DMS 273 (cell line): ENCODE measurements around the gene ENC1.

Experiments
- DNase-seq: peaks from one replicate; lab custom pipeline; 2025; ENCODE audit not compliant: unreplicated experiment; lab: John Stamatoyannopoulos, UW

ENC1 gene

DNA sequence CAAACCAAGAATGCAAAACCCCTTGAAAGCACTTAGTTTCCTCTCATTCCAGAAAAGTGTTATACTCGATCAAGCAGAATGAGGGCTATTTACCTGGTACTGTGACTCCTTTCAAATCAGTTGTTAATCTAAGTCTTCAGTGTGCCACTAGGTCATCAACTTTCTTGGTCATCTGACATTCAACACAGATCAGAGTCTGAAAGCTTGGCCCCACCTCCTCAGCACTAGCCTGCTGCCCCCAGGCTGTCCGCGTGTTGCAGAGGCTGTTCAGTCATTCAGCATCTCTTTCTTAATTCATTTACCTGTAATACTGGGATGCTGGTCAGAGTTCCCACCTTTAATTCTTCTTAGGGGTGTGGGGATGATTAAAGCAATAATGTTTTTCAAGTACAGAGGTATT is 28.5 kb downstream of the ENC1 start:
- no peak for DNase-seq

DNA sequence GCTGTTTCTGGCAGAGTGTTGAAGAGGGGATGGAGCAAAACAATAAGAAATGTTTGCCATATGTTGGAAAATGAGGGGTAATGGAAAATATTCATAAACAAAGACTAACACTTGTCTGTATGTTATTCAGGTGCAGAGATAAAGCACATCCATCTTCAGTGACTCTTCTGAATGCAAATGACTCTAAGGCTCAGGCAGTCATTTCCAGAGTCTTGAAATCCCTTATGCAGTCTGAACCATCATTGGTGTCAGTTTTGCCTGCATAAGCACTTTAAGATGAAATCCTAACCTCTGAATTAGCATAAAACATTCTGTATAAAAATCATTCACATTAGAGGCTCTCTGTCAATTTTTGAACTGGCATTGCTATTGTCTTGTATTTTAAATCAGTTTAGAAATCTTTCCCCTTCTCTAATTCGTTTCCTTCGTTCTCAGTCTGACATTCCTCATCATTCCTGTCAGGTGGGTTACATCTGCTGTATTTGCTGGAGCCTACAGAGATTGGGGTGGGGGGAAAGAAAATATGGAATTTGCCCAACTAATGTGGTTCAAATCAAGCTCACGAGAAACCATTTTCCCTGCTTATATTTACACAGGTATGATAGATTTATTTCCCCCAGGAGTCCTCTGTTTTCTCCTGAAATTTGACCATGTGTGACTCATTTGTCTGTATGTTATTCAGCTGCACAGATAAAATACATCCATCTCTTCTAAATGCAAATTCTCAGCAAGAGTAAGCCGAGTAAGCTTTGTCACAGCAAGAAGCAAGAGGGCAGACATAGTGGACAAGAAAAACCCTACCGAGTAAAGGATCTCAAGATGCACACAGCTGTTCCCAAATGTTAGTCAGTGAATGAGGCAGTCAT is 31.6 kb downstream of the ENC1 start:
- no peak for DNase-seq

DNA sequence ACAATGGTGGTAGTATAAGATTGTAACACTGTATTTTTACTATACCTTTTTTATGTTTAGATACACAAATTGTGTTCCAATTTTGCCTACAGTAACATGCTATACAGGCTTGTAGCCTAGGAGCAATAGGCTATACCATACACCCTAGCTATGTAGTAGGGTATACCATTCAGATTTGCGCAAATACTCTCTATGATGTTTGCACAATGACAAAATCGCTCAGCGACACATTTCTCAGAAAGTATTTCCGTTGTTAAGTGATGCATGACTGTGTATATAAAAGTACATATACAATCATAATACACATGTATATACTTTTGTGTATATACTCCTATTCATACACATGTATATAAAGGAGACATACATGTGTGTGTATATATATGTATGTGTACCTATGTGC is 34.8 kb downstream of the ENC1 start:
- no peak for DNase-seq

DNA sequence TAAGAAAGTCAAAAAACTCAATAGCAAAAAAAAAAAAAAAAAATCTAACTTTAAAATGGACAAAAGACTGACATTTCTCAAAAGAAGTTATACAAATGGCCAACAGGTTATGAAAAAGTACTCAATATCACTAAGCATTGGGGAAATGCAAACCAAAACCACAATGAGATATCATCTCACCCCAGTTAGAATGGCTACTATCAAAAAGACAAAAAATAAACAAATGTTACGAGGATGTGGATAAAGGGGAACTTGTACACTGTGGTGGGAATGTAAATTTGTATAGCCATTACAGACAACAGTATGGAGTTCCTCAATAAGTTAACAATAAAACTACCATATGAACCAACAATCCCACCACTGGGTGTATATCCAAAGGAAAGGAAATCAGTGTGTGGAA is 37.2 kb downstream of the ENC1 start:
- no peak for DNase-seq

DNA sequence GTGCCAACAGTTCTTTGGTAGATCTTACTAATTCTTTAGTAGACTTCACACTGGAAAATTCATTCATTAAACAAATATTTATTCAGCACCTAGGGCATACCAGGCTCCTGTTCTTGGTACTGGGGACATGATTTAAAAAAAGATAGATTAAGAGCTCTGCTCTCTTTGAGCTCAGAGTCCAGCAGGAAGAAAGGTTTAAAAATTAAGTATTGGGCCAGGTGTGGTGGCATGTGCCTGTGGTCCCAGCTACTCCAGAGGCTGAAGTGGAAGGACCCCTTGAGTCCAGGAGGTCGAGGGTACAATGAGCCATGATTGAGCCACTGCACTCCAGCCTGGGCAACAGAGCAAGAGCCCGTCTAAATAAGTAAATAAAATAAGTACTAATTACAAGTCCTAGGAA is 41.4 kb downstream of the ENC1 start:
- DNase-seq, result no peak

DNA sequence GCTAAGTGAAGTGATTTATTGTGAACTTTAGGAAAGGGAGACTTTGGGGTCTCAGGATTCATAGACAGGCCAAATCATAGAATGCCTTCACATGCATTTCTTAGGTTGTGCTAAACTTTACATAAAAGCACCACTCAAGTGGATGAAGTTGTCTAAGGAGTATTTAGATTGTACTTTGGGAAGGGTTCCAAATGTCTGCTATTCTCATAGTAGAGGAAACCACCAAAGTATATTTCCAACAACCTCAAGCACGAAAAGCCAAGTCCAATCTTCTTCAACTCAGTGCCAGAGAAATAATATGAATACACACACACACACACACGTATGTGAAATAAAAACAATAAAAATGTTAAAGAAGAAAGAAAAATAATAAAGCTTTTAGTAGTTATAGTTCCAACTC is 41.8 kb downstream of the ENC1 start:
- no peak for DNase-seq

DNA sequence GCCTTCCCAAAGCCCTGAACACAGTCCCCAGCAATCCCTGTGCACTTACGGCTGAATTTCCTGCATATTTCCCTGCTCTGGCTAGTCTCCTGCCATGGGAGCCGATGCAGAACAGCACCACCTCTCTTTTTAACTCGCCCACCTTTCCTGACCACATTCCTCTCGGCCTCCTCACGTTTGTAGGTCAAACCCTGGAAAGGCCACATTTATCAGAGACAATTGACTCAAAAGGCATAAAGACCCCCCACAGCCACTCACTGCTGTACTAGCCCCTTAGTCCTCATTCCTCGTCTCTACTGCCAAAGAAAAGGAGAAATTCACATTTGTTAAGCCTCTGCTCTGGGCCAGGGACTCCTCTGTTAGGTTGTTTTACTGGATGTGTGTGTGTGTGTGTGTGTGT is 43.6 kb downstream of the ENC1 start:
- no peak for DNase-seq

DNA sequence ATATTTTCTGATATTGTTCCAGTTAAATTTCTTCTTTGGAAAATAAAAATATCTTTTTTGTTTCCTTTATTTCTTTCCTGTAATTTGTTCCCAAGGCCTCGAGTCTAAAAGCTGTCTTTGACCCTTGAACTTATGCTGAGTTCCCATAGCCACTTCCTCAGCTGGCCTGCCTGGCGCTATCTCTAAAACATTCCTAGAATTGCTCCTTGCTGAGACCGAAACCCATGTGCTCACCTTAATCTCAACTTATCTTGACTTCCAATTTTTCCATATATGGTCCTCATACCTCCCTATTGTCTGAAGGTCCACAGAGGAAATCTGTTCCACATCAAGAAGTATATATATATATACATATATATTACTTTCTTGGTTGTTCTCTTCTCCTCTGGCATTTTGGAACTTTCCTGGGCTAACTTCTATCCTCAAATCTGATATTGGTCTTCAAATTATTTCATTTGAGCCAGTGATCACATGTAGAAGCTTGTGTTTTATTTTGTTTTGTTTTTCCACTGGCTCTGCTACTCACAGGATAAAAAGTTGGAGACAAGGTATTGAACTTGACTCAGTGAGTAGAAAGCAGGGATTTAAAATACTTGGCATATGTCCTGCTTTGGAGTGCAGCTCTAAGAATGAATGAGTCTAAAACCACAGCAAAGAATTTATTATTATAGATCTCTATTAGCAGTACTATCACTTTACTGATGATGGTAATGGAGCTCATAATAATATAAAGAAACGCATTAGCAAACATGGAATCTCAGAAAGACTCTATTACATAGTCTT is 45.2 kb downstream of the ENC1 start:
- DNase-seq, result no peak

DNA sequence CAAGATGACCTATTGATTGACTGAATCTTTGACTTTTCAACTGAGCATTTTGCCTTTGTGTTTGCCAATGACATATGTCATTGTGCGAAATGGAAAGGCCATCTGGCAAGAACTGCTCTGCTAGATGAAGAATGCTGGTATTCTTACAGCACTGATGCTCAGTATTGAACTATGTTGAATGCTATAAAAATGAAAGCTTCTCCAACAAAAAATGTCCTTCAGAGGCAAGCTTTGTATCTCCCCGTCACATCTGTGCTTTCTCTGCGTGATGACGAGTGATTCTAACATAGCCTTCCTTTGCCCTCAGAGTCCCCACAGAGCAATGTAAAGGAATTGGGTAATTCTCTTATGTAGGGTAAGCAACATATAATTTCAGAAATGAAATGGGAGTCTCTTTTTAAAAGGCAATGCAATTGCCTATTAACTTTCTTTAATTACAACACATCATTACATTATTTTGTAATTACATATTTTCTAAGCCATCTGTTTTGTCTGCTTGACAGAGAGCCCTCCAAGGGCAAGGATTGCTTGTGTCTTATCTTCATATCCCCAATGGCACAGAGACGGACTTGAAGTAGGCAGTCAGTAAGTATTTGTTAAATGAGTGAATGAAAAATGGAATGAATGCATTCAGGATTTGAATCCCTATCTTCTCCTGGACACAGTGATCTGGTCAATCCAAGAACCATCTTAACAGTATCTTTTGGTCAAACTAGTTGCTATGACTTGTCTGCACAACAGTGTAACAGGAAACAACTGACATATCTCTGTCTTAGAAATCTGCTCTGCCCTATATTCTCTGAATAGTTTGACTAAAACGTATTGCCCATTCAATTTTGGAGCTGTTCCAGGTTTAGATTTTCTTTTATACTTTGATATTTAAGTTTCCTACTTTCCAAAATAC is 46.1 kb downstream of the ENC1 start:
- DNase-seq, result no peak

DNA sequence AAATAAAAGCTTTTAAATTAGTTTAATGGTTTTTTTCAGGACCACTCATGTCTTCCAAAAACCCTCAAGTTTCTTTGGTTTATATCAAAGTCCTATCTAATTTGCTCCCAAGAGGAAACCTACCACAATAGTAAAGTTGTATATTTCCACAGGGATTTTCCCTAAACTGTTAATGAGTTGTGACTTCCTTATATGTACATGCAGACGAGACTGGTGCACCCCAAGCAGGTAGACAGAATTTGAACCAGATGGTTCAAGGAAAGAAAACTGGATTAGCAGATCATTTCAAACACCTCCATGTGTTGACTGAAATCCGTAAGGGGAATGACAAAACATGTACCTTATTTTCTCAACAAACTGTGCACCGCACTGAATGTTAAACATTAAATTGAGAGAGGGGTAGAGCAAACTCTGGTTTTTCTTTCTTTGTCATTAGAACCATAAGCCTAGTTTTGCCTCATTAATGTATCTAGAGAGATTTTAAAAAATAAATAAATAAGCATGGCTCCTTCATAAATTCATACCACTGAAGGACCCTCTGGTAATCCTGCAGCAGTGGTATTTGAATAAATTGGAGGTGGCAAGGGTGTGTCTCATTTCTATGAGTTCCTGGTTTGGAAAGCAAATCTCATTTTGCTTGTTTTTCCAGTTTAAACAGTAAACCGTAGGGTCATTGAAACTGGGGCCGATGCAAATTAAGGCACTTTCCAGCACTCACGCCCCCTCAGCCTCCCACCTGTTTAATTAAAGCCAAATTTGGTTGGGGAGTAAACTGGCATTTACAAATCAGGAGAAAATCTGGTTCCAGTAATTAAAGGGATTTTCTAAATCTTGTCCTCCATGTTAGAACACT is 51.1 kb downstream of the ENC1 start:
- no peak for DNase-seq

DNA sequence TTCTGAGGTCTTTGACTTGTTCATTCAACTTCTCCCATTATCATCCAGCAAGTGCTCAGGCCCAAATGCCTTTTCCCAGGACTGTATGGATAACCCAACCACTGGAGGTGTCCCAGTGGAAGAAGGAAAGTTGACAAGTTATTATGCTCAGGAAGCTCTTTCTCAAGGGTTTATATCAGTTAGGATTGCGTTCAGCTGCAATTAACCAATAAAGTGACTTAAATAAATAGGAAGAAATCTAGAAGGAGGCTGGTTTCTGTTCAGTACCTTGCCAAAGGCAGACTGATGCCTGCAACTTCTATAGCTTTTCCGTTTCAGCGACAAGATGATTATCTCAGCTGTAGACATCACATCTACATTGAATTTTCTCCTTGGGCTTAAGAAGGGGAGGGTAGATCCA is 52.1 kb downstream of the ENC1 start:
- no peak for DNase-seq

DNA sequence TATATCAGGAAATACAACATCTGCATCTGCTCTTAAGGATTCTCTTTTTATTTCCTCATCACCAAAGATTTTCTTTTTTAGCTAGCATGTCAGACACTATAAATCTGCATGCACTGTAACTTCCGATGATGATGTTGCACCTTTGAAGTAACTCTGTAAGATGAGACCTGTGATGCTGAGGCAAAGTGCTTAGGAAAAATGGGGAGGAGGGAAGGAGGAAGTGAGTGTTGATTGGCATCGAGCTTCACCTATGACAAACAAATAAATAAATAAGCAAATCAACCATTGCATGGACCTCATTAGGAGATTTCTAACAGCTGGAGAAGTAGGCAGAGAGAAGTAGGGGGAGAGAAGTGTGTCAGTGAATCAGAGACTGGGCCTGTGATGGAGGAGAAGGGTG is 52.6 kb downstream of the ENC1 start:
- no peak for DNase-seq

DNA sequence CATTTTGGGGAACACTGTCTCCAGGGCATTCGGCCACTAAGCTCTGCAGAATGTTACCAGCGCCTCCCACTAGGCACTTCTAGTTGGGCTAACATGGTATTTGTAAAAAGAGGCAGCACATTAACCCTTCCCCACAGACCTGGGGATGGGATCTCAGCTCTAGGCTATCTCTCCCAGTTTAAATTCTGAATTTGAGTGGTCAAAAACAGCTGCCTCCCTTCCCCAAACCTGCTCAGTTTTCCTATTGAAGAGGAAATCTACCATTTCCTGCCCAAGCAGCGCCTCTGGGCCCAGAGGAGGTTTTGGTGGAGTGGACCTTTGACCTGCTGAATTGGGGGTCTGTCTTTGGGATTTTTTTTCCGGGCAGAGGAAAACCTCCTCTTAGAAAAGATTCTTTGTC is 53.2 kb downstream of the ENC1 start:
- no peak for DNase-seq

DNA sequence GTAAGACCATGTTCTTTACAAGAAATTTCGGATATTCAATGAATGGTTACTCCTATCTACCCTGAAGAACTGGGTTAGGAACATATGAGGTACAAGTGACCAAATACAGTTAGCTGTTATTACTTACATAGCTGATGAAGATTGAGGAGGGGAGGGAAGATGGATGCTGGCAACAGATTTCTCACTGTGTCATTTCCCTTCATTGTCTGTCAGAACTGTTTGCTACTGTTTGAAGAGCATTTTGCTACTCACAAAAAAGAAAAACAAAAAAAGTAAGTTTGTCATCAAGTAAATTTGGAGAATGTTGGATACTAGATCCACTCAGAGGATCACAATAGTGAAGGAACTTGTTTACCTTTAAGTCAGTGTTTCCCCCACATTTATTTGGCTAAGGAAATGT is 53.7 kb downstream of the ENC1 start:
- DNase-seq, result no peak

DNA sequence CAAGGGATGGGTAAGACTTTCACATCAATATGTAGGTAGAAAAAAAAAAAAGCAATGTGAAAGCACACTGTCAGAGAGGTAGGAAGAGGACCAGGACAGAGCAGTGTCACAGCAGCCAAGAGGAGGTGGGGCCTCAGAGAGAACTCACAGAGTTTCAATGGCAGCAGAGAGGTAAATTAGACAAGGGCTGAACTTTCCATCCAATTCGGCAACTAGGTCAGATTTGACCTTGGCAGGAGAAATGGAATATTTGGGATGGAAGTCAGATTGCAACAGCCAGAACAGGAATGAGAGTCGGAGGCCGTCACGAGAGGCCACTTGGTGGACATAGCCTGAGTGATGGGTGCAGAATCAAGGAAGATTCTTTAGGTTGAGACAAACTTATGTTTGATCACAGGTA is 57.7 kb downstream of the ENC1 start:
- no peak for DNase-seq

DNA sequence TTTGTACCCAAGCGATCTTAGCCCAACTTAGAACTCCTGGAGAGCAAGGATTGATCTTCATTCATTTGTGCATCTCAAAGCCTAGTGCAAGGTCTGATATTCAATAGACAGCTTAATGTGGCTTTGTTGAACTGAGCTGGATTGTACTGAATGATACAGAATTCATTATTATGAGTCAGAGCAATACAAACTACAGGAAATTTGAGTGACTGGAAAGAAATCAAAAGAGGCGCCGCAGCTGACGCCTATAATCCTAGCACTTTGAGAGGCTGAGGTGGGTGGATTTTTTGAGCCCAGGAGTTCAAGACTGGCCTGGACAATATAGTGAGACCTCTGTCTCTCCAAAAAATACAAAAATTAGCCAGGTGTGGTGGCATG is 58.6 kb downstream of the ENC1 start:
- DNase-seq, result no peak

DNA sequence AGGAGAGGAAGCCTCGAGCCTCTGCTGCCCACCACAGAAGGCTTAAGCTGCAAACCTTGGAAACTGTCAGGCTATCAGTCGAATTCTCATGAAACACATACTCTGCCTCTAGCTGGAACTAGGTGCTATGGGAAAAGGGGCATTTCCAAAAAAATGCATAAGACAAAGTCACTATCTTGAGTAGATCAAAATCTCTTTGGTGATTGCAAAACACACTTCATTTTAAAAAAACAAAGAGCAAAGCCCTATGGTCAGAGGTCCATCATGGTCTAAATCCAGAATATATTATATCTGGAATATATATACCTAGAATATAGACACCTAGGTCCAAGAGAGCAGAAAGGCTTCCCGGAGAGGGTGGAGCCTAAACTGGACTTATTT is 59.8 kb downstream of the ENC1 start:
- no peak for DNase-seq

DNA sequence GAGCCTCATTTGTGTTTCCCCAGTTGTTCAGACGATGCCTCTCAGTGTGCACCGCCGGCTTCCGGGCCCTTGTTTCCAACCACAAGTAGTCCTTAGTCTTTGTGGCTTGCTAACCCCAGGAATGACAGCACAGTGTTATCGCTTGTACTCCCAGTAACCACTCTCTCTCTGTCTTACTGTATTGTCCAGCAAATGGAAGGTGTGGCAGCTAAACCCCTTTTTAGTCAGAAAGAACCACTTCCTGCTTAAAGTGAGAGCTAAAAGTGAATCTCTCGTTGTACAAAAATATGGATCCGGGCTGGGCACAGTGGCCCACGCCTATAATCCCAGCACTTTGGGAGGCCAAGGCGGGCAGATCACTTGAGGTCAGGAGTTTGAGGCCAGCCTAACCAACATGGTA is 61.3 kb downstream of the ENC1 start:
- no peak for DNase-seq

DNA sequence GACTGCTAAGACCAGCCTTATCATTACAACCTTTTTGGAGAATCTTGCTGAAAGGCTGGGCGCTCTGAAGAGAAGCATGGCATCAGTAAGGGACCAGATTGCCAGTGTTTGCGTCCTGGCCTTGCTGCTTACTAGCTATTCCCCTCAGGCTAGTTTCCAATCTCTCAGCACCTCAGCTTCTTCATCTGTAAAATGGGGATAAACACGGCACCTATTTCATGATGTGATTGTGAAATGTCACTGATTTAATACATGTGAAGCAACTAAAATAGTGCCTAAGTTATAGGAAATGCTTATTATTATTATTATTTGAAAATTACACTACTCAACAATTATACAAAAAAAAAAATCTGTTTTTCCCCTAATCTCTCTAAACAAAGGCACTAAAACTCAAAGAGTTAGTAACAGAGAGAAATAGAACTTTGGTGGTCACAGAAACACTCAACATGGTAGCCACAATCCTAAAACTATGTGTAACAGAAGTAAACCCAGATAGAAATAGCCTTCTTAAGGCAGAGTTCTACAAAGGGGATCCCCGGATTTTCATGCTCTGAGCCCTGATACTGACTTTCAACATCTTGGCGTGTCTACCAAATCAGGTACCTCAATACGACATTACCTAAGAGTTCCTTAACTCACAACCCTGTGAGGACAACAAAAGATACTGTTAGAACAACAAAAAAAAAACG is 62.0 kb downstream of the ENC1 start:
- no peak for DNase-seq
